SW 1271 (cell line): ENCODE data around the gene OR5AK2.
"Not testable (repeated sequence)": the region's sequence is repeated elsewhere in the genome, so short reads cannot be mapped to it uniquely, and the experiment has no call there.

ENCODE experiments used
- DNase-seq, 2 experiments: peaks; one replicate each; lab custom pipeline; 2025; lab: John Stamatoyannopoulos, UW

OR5AK2 gene

GRCh38 chr11:56988614-56989013 is at the start of gene OR5AK2:
Gene OR5AK2, plus strand, starts transcription at chr11:56988914. Its CDS starts 0 bp downstream, at chr11:56988914.
- DNase-seq, result no peak

GRCh38 chr11:56945526-56945925 is 43.2 kb upstream of the OR5AK2 start:
- not testable (repeated sequence) for DNase-seq

- no peak for DNase-seq
These were observed 39.7 kb upstream of the OR5AK2 start for GRCh38 chr11:56948991-56949515.

- DNase-seq, result no peak
These were observed 38.2 kb upstream of the OR5AK2 start for GRCh38 chr11:56950510-56950909.

- DNase-seq, result not testable (repeated sequence)
These were observed 34.8 kb upstream of the OR5AK2 start for GRCh38 chr11:56953907-56954306.

- no peak for DNase-seq
These were observed 27.1 kb upstream of the OR5AK2 start for GRCh38 chr11:56961609-56962008.

GRCh38 chr11:56967726-56968125 is 21.0 kb upstream of the OR5AK2 start:
- DNase-seq, result no peak

- no peak for DNase-seq
These were observed 20.2 kb upstream of the OR5AK2 start for GRCh38 chr11:56968524-56968923.

GRCh38 chr11:56977314-56977713 is 11.4 kb upstream of the OR5AK2 start:
- DNase-seq, result no peak

- no peak for DNase-seq
These were observed 2.0 kb downstream of the OR5AK2 start for GRCh38 chr11:56990702-56991101.

- no peak for DNase-seq
These were observed 5.8 kb downstream of the OR5AK2 start for GRCh38 chr11:56994532-56994931.

- DNase-seq, result no peak
These were observed 13.1 kb downstream of the OR5AK2 start for GRCh38 chr11:57001674-57002401.

GRCh38 chr11:57008373-57008772 is 19.7 kb downstream of the OR5AK2 start:
- DNase-seq, result no peak

GRCh38 chr11:57015679-57016078 is 27.0 kb downstream of the OR5AK2 start:
- DNase-seq, result no peak

- DNase-seq, result no peak
These were observed 42.8 kb downstream of the OR5AK2 start for GRCh38 chr11:57031556-57031955.
